Breast epithelium (tissue), 4 donors: Measurements from ENCODE around the gene MTERF4. TPM values are rescaled to one million over a fixed set of nuclear protein-coding genes. Genes with fewer than 3 reads are reported as not detected.

ENCODE experiments used
- DNase-seq, 2 donors: peaks; one replicate each; pipeline ENCODE4 v3.0.0-alpha.2; 2019; ENCODE audit warnings: low spot score in 2 of 2
- H3K27ac ChIP-seq, 2 donors: fragments of 200-600 bp; sonication (generic) in 1 of 2; one replicate each; pipeline ENCODE4 v1.5.1; 2016 to 2019; ENCODE audit warnings: mild to moderate bottlenecking in 1 of 2
- H3K27me3 ChIP-seq, 2 donors: fragments of 200-600 bp; sonication (generic) in 1 of 2; one replicate each; pipeline versions ENCODE4 v1.5.1 to v1.6.0; 2017 to 2019; ENCODE audit warnings: control low read depth in 1 of 2, mild to moderate bottlenecking in 1 of 2
- H3K36me3 ChIP-seq: fragments of 200-600 bp; one replicate; pipeline ENCODE4 v1.5.1; 2019
- H3K4me1 ChIP-seq, 2 donors: fragments of 200-600 bp; sonication (generic); one replicate each; pipeline ENCODE4 v1.5.1; 2016 to 2019; ENCODE audit warnings: control low read depth in 1 of 2
- H3K4me3 ChIP-seq, 3 donors: fragments of 200-600 bp; sonication (generic); 1 replicate in 2 of 3; 2 replicates in 1 of 3; pipeline ENCODE4 v1.5.1; 2016 to 2019; ENCODE audit warnings: mild to moderate bottlenecking in 3 of 3, moderate library complexity in 2 of 3
- H3K9me3 ChIP-seq, 2 donors: fragments of 200-600 bp; sonication (generic) in 1 of 2; one replicate each; pipeline ENCODE4 v1.5.1; 2016 to 2019; ENCODE audit warnings: control low read depth in 1 of 2
- CTCF ChIP-seq, 3 donors: fragments of 450-650 bp; IDR thresholded peaks; one replicate each; pipeline ENCODE4 v1.5.1; 2016 to 2017; ENCODE audit warnings: antibody characterized with exemption in 3 of 3, mild to moderate bottlenecking in 3 of 3, moderate library complexity in 3 of 3
- POLR2A ChIP-seq: fragments of 450-650 bp; IDR thresholded peaks from one replicate; pipeline ENCODE4 v1.6.1; 2016; ENCODE audit warnings: antibody characterized with exemption, mild to moderate bottlenecking, moderate library complexity
- POLR2AphosphoS5 ChIP-seq, 3 donors: sonication (generic); formaldehyde crosslinking; IDR thresholded peaks; one replicate each; pipeline ENCODE4 v1.6.1; 2017; ENCODE audit warnings: antibody characterized with exemption in 3 of 3
- intact Hi-C: fragments of 100-400 bp; cut with DNase I; formaldehyde crosslinking; loops from one replicate; pipeline ENCODE4 v1.15.1; 2023; ENCODE audit warnings: low total_unique reads
- total RNA-seq, 3 donors: library from RNA; depleted of rRNA; stranded (reverse); fragments of >200 nt; gene quantifications; one replicate each; pipeline ENCODE4 v1.1.0, GENCODE V29; 2016

Gene MTERF4
- total RNA-seq, 3 donors from 2014 or later = 35.7 to 54.6 (median 50.2) TPM

- Histone ChIP-seq H3K27ac (no peak overlapping the region), H3K9me3 (no peaks in the 10 kb centered on the region), H3K4me1 (no peaks in the 10 kb centered on the region), H3K27me3 (no peaks in the 10 kb centered on the region), H3K4me3 (no peak overlapping the region), H3K36me3 (no peaks in the 10 kb centered on the region)
- intact Hi-C loops = no loop called here
- TF ChIP-seq POLR2A (no peak), CTCF (IDR thresholded peaks at IDR 0.05) (no peak), POLR2AphosphoS5 (IDR thresholded peaks at IDR 0.05) (no peak)
- no peak for DNase-seq
Measured at GRCh38 chr2:241074065-241074818, 27.8 kb downstream of the MTERF4 start.

GRCh38 chr2:241073166-241074064 lies 28.7 kb downstream of the MTERF4 start:
- H3K4me3 ChIP-seq = no peak overlapping the region
- no peaks in the 10 kb centered on the region for H3K4me1 ChIP-seq
- no peak for TF ChIP-seq POLR2A
- no peak for TF ChIP-seq CTCF (IDR thresholded peaks at IDR 0.05)
- TF ChIP-seq POLR2AphosphoS5 (IDR thresholded peaks at IDR 0.05) = no peak
- no peaks in the 10 kb centered on the region for H3K9me3 ChIP-seq
- no peaks in the 10 kb centered on the region for H3K36me3 ChIP-seq
- no peak for DNase-seq
- H3K27me3 ChIP-seq = no peaks in the 10 kb centered on the region
- H3K27ac ChIP-seq = no peak overlapping the region
- intact Hi-C loops = no loop called here

GRCh38 chr2:241072553-241073165 lies 29.4 kb downstream of the MTERF4 start:
- no peaks in the 10 kb centered on the region for H3K27me3 ChIP-seq
- no peaks in the 10 kb centered on the region for H3K36me3 ChIP-seq
- intact Hi-C loops = no loop called here
- no peaks in the 10 kb centered on the region for H3K9me3 ChIP-seq
- H3K4me1 ChIP-seq = no peaks in the 10 kb centered on the region
- no peak overlapping the region for H3K27ac ChIP-seq
- no peak overlapping the region for H3K4me3 ChIP-seq
- DNase-seq = no peak
- TF ChIP-seq CTCF (IDR thresholded peaks at IDR 0.05) (no peak), POLR2AphosphoS5 (IDR thresholded peaks at IDR 0.05) (no peak), POLR2A (no peak)

GRCh38 chr2:241072151-241072550 lies 29.9 kb downstream of the MTERF4 start:
- no peaks in the 10 kb centered on the region for H3K9me3 ChIP-seq
- no peak for TF ChIP-seq POLR2A
- TF ChIP-seq CTCF (IDR thresholded peaks at IDR 0.05) = no peak
- no peak for TF ChIP-seq POLR2AphosphoS5 (IDR thresholded peaks at IDR 0.05)
- H3K27ac ChIP-seq = no peak overlapping the region
- no peaks in the 10 kb centered on the region for H3K36me3 ChIP-seq
- H3K27me3 ChIP-seq = no peaks in the 10 kb centered on the region
- no peaks in the 10 kb centered on the region for H3K4me1 ChIP-seq
- DNase-seq = no peak
- H3K4me3 ChIP-seq = no peak overlapping the region
- intact Hi-C loops = no loop called here
